Effector memory CD8-positive, alpha-beta T cell (primary cell): ENCODE results near the gene ABHD6.

Experiments
- ATAC-seq: fragments of 150-1000 bp; cut with Tn5 transposase; replicated peaks from 2 replicates; pipeline ENCODE4 v1.10.0; 2021; ENCODE audit warnings: mild to moderate bottlenecking, moderate library complexity
- DNase-seq, 3 experiments: peaks; one replicate each; pipeline ENCODE4 v3.0.0; 2021
- H3K27ac Mint-ChIP-seq, 2 donors: one replicate each; pipeline ENCODE4 v1.8.0; 2022; ENCODE audit warnings: mild to moderate bottlenecking in 2 of 2, mixed read lengths in 2 of 2, moderate library complexity in 2 of 2
- H3K27me3 Mint-ChIP-seq, 2 donors: one replicate each; pipeline ENCODE4 v1.8.0; 2022; ENCODE audit warnings: mixed read lengths in 2 of 2
- H3K36me3 Mint-ChIP-seq: one replicate; pipeline ENCODE4 v1.8.0; 2022; ENCODE audit warnings: mild to moderate bottlenecking, moderate library complexity, mixed read lengths; ENCODE audit not compliant: insufficient read depth
- H3K4me1 Mint-ChIP-seq, 2 donors: one replicate each; pipeline ENCODE4 v1.8.0; 2022; ENCODE audit warnings: low read depth in 2 of 2, mixed read lengths in 2 of 2
- H3K4me3 Mint-ChIP-seq, 2 donors: one replicate each; pipeline ENCODE4 v1.8.0; 2022; ENCODE audit warnings: mild to moderate bottlenecking in 2 of 2, mixed read lengths in 2 of 2, moderate library complexity in 2 of 2
- H3K9me3 Mint-ChIP-seq, 2 donors: one replicate each; pipeline ENCODE4 v1.8.0; 2022; ENCODE audit warnings: mixed read lengths in 2 of 2
- total RNA-seq, 9 experiments: gene quantifications; one replicate each; lab custom pipeline; 2026; lab: John Stamatoyannopoulos, UW

Gene ABHD6
- total RNA-seq, result 4.7 to 13.5 (median 8.7) reads per million in 9 experiments

GRCh38 chr3:58237238-58237940, at the start of gene ABHD6:
ABHD6 (plus strand) TSS chr3:58237792; CDS start chr3:58256587, 18,795 bp downstream.
- Mint-ChIP-seq H3K36me3 (peaks cover 11% of the 10 kb centered on the region), H3K9me3 (no peaks in the 10 kb centered on the region), H3K27ac (peak within 1 kb of the TSS; percentile 60 to 69), H3K27me3 (peaks cover 12 to 13% of the 10 kb centered on the region in 2 donors), H3K4me1 (peaks cover 17 to 25% of the 10 kb centered on the region in 2 donors), H3K4me3 (peak within 1 kb of the TSS; percentile 93 to 95)
- ATAC-seq, result peak; percentile 84
- peak; percentile 83 to 91 (median 86) for DNase-seq

GRCh38 chr3:58188173-58188564, 49.4 kb upstream of the ABHD6 start:
- H3K4me1 Mint-ChIP-seq, result peaks cover 0 to 2% of the 10 kb centered on the region in 2 donors
- H3K27me3 Mint-ChIP-seq, result no peaks in the 10 kb centered on the region
- H3K4me3 Mint-ChIP-seq, result no peak overlapping the region
- H3K27ac Mint-ChIP-seq, result no peak overlapping the region
- no peaks in the 10 kb centered on the region for H3K9me3 Mint-ChIP-seq
- DNase-seq (no peak), ATAC-seq (no peak)
- H3K36me3 Mint-ChIP-seq, result no peaks in the 10 kb centered on the region

- Mint-ChIP-seq H3K9me3 (no peaks in the 10 kb centered on the region), H3K4me3 (no peak overlapping the region), H3K27me3 (no peaks in the 10 kb centered on the region), H3K36me3 (no peaks in the 10 kb centered on the region), H3K27ac (no peak overlapping the region), H3K4me1 (peaks cover 0 to 2% of the 10 kb centered on the region in 2 donors)
- ATAC-seq (no peak), DNase-seq (no peak)
Measured at GRCh38 chr3:58188921-58189451, 48.6 kb upstream of the ABHD6 start.

- Mint-ChIP-seq H3K9me3 (no peaks in the 10 kb centered on the region), H3K36me3 (no peaks in the 10 kb centered on the region), H3K27ac (no peak overlapping the region), H3K27me3 (no peaks in the 10 kb centered on the region), H3K4me1 (peaks cover 0 to 2% of the 10 kb centered on the region in 2 donors), H3K4me3 (no peak overlapping the region)
- ATAC-seq, result no peak
- DNase-seq, result no peak
Measured at GRCh38 chr3:58189691-58190090, 47.9 kb upstream of the ABHD6 start.

GRCh38 chr3:58190291-58190690, 47.3 kb upstream of the ABHD6 start:
- DNase-seq (no peak), ATAC-seq (no peak)

GRCh38 chr3:58190882-58191281, 46.7 kb upstream of the ABHD6 start:
- ATAC-seq, result no peak
- no peak overlapping the region for H3K4me3 Mint-ChIP-seq
- H3K36me3 Mint-ChIP-seq, result no peaks in the 10 kb centered on the region
- DNase-seq, result no peak
- H3K27ac Mint-ChIP-seq, result no peak overlapping the region
- H3K27me3 Mint-ChIP-seq, result no peaks in the 10 kb centered on the region
- H3K9me3 Mint-ChIP-seq, result no peaks in the 10 kb centered on the region
- H3K4me1 Mint-ChIP-seq, result peaks cover 0 to 2% of the 10 kb centered on the region in 2 donors

More at GRCh38 chr3:58190291-58190690, 47.3 kb upstream of the ABHD6 start:
- Mint-ChIP-seq H3K4me3 (no peak overlapping the region), H3K27ac (no peak overlapping the region), H3K36me3 (no peaks in the 10 kb centered on the region), H3K27me3 (no peaks in the 10 kb centered on the region), H3K4me1 (peaks cover 0 to 2% of the 10 kb centered on the region in 2 donors), H3K9me3 (no peaks in the 10 kb centered on the region)

GRCh38 chr3:58191361-58191991, 46.1 kb upstream of the ABHD6 start:
- DNase-seq (no peak), ATAC-seq (no peak)
- H3K9me3 Mint-ChIP-seq, result no peaks in the 10 kb centered on the region
- H3K4me3 Mint-ChIP-seq, result no peak overlapping the region
- no peak overlapping the region for H3K27ac Mint-ChIP-seq
- no peaks in the 10 kb centered on the region for H3K27me3 Mint-ChIP-seq
- H3K4me1 Mint-ChIP-seq, result peaks cover 0 to 2% of the 10 kb centered on the region in 2 donors
- H3K36me3 Mint-ChIP-seq, result no peaks in the 10 kb centered on the region

GRCh38 chr3:58192069-58192468, 45.5 kb upstream of the ABHD6 start:
- DNase-seq (no peak), ATAC-seq (no peak)
- no peaks in the 10 kb centered on the region for H3K9me3 Mint-ChIP-seq
- H3K27ac Mint-ChIP-seq, result no peak overlapping the region
- H3K27me3 Mint-ChIP-seq, result no peaks in the 10 kb centered on the region
- peaks cover 0 to 2% of the 10 kb centered on the region in 2 donors for H3K4me1 Mint-ChIP-seq
- no peaks in the 10 kb centered on the region for H3K36me3 Mint-ChIP-seq
- H3K4me3 Mint-ChIP-seq, result no peak overlapping the region

- ATAC-seq (no peak), DNase-seq (no peak)
- Mint-ChIP-seq H3K9me3 (no peaks in the 10 kb centered on the region), H3K27me3 (no peaks in the 10 kb centered on the region), H3K4me3 (no peak overlapping the region), H3K27ac (no peak overlapping the region), H3K36me3 (no peaks in the 10 kb centered on the region), H3K4me1 (no peaks in the 10 kb centered on the region)
Measured at GRCh38 chr3:58193682-58194407, 43.7 kb upstream of the ABHD6 start.

- H3K36me3 Mint-ChIP-seq, result no peaks in the 10 kb centered on the region
- H3K27ac Mint-ChIP-seq, result no peak overlapping the region
- no peak overlapping the region for H3K4me3 Mint-ChIP-seq
- no peaks in the 10 kb centered on the region for H3K9me3 Mint-ChIP-seq
- no peaks in the 10 kb centered on the region for H3K4me1 Mint-ChIP-seq
- H3K27me3 Mint-ChIP-seq, result peaks cover 0 to 10% of the 10 kb centered on the region in 2 donors
- DNase-seq (no peak), ATAC-seq (no peak)
Measured at GRCh38 chr3:58197588-58197987, 40.0 kb upstream of the ABHD6 start.

- no peak for DNase-seq
- no peak for ATAC-seq
- Mint-ChIP-seq H3K4me3 (no peak overlapping the region), H3K9me3 (no peaks in the 10 kb centered on the region), H3K36me3 (no peaks in the 10 kb centered on the region), H3K27me3 (peaks cover 6 to 18% of the 10 kb centered on the region in 2 donors), H3K27ac (no peak overlapping the region), H3K4me1 (no peaks in the 10 kb centered on the region)
Measured at GRCh38 chr3:58198362-58198761, 39.2 kb upstream of the ABHD6 start.

- Mint-ChIP-seq H3K4me3 (no peak overlapping the region), H3K27me3 (peaks cover 9 to 21% of the 10 kb centered on the region in 2 donors), H3K4me1 (no peaks in the 10 kb centered on the region), H3K27ac (no peak overlapping the region), H3K36me3 (no peaks in the 10 kb centered on the region), H3K9me3 (no peaks in the 10 kb centered on the region)
- ATAC-seq (no peak), DNase-seq (no peak)
Measured at GRCh38 chr3:58198804-58199203, 38.8 kb upstream of the ABHD6 start.

- H3K4me1 Mint-ChIP-seq, result no peaks in the 10 kb centered on the region
- H3K36me3 Mint-ChIP-seq, result no peaks in the 10 kb centered on the region
- no peak overlapping the region for H3K27ac Mint-ChIP-seq
- no peak for ATAC-seq
- H3K27me3 Mint-ChIP-seq, result peaks cover 9 to 21% of the 10 kb centered on the region in 2 donors
- no peak overlapping the region for H3K4me3 Mint-ChIP-seq
- DNase-seq, result no peak
- no peaks in the 10 kb centered on the region for H3K9me3 Mint-ChIP-seq
Measured at GRCh38 chr3:58200121-58200709, 37.4 kb upstream of the ABHD6 start.
